ENCODE data around the gene DLK2.
A peak's percentile ranks its signal among the peaks of the same experiment; 100 is the strongest.
"Not testable (repeated sequence)": the region's sequence is repeated elsewhere in the genome, so short reads cannot be mapped to it uniquely, and the experiment has no call there.

DLK2 gene

GRCh38 chr6:43460032-43460431 lies 4.7 kb upstream of the DLK2 start:
- H3K27ac ChIP-seq, result no peak overlapping the region
- TF ChIP-seq CTCF (conservative IDR thresholded peaks at IDR 0.05), result no peak

- no peak overlapping the region for H3K27ac ChIP-seq
- TF ChIP-seq CTCF (conservative IDR thresholded peaks at IDR 0.05), result no peak
These were observed 4.2 kb upstream of the DLK2 start for GRCh38 chr6:43459535-43459934.

- not testable (repeated sequence) for H3K27ac ChIP-seq
These were observed 2.8 kb upstream of the DLK2 start for GRCh38 chr6:43458154-43458553.

GRCh38 chr6:43457643-43458042 lies 2.3 kb upstream of the DLK2 start:
- TF ChIP-seq CTCF (conservative IDR thresholded peaks at IDR 0.05), result no peak
- H3K27ac ChIP-seq, result no peak overlapping the region

- peak; percentile 31 for TF ChIP-seq CTCF (conservative IDR thresholded peaks at IDR 0.05)
- H3K27ac ChIP-seq, result peak overlapping the region; percentile 53
These were observed 435 bp downstream of the DLK2 start for GRCh38 chr6:43454696-43455530.

GRCh38 chr6:43454290-43454695 lies 1.1 kb downstream of the DLK2 start:
- TF ChIP-seq CTCF (conservative IDR thresholded peaks at IDR 0.05), result peak; percentile 99
- peak overlapping the region; percentile 53 for H3K27ac ChIP-seq

- H3K27ac ChIP-seq, result no peak overlapping the region
- TF ChIP-seq CTCF (conservative IDR thresholded peaks at IDR 0.05), result no peak
These were observed 1.5 kb downstream of the DLK2 start for GRCh38 chr6:43453831-43454230.

- no peak overlapping the region for H3K27ac ChIP-seq
- no peak for TF ChIP-seq CTCF (conservative IDR thresholded peaks at IDR 0.05)
These were observed 2.5 kb downstream of the DLK2 start for GRCh38 chr6:43452896-43453295.
